GM12891 (cell line): Measurements from ENCODE around the gene PDCD2L.

Experiments
- PAX5 ChIP-seq: IDR thresholded peaks from 2 replicates; pipeline ENCODE4 v1.6.1; 2011; ENCODE audit warnings: low read length, moderate library complexity, mild to moderate bottlenecking; ENCODE audit not compliant: insufficient read depth, severe bottlenecking
- POLR2A ChIP-seq: IDR thresholded peaks from 2 replicates; pipeline ENCODE4 v1.6.1; 2011; ENCODE audit warnings: low read depth, low read length, control low read depth
- POLR2AphosphoS5 ChIP-seq: IDR thresholded peaks from 2 replicates; pipeline ENCODE4 v1.6.1; 2011; ENCODE audit warnings: low read depth, low read length, control low read depth
- SPI1 ChIP-seq: IDR thresholded peaks from 2 replicates; pipeline ENCODE4 v1.6.1; 2011; ENCODE audit warnings: low read depth, low read length, control low read depth

DNA sequence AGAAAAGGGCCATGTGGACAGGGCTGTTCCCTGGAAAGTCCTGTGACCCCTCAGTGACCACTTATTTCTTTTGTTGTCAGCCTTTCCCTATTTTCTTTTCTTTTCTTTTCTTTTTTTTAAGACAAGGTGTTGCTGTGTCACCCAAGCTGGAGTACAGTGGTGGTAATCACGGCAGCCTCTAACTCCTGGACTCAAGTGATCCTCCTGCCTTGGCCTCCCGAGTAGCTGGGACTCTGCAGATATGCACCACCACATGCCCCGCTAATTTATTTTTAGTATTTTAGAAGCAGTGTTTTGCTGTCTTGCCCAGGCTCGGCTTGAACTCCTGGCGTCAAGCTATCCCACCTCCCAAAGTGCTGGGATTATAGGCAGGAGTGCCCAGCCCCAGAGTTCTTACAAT lies 40.3 kb upstream of the PDCD2L start:
- TF ChIP-seq POLR2AphosphoS5 (no peak), POLR2A (no peak), SPI1 (no peak), PAX5 (no peak)
